T-helper 9 cell (primary cell): Measurements from ENCODE around the gene ACLY.

Experiments
- DNase-seq: peaks from one replicate; pipeline ENCODE4 v3.0.0-alpha.2; 2020
- total RNA-seq, 2 donors: gene quantifications; one replicate each; lab custom pipeline; 2026; lab: John Stamatoyannopoulos, UW

ACLY gene
- total RNA-seq = 101 to 233 reads per million in 2 donors

- peak; percentile 90 for DNase-seq
Observed at GRCh38 chr17:41918314-41919164, at the start of gene ACLY. Gene ACLY (minus strand): TSS chr17:41918951. CDS start chr17:41913873, 5,078 bp downstream.

GRCh38 chr17:41967921-41968578 lies 49.3 kb upstream of the ACLY start:
- DNase-seq = no peak

GRCh38 chr17:41967141-41967920 lies 48.6 kb upstream of the ACLY start:
- DNase-seq = no peak

GRCh38 chr17:41966463-41967140 lies 47.9 kb upstream of the ACLY start, which contains the start of gene CNP:
Gene CNP (plus strand): TSS chr17:41966795. CDS start chr17:41966885, 90 bp downstream.
- DNase-seq = peak; percentile 88

- DNase-seq = peak; percentile 48
Observed at GRCh38 chr17:41965694-41966462, 47.1 kb upstream of the ACLY start.

GRCh38 chr17:41962768-41963434 lies 44.1 kb upstream of the ACLY start:
- DNase-seq = peak; percentile 59

- DNase-seq = no peak
Observed at GRCh38 chr17:41962111-41962510, 43.4 kb upstream of the ACLY start.

GRCh38 chr17:41959336-41960095 lies 40.8 kb upstream of the ACLY start:
- DNase-seq = no peak

GRCh38 chr17:41959030-41959335 lies 40.2 kb upstream of the ACLY start:
- no peak for DNase-seq

GRCh38 chr17:41957869-41958439 lies 39.2 kb upstream of the ACLY start:
- DNase-seq = no peak

GRCh38 chr17:41957031-41957868 lies 38.5 kb upstream of the ACLY start:
- no peak for DNase-seq

- DNase-seq = no peak
Observed at GRCh38 chr17:41956522-41956921, 37.8 kb upstream of the ACLY start.

GRCh38 chr17:41948762-41949460 lies 30.2 kb upstream of the ACLY start:
- DNase-seq = no peak

GRCh38 chr17:41944943-41945342 lies 26.2 kb upstream of the ACLY start:
- no peak for DNase-seq

- DNase-seq = no peak
Observed at GRCh38 chr17:41943492-41943891, 24.7 kb upstream of the ACLY start.

GRCh38 chr17:41942626-41943373 lies 24.0 kb upstream of the ACLY start:
- no peak for DNase-seq

- no peak for DNase-seq
Observed at GRCh38 chr17:41941168-41941567, 22.4 kb upstream of the ACLY start.

- no peak for DNase-seq
Observed at GRCh38 chr17:41939693-41940090, 20.9 kb upstream of the ACLY start.
